ENCODE data around the gene POLR2L. TPM values are rescaled to one million over a fixed set of nuclear protein-coding genes. Genes with fewer than 3 reads are reported as not detected.

POLR2L gene
- total RNA-seq, 1 experiment from 2014 or later: 107 TPM

GRCh38 chr11:811446-812245 is 30.7 kb downstream of the POLR2L start:
- Mint-ChIP-seq H3K27ac (ENCODE audit: unreplicated experiment) (peak overlapping the region; percentile 88), H3K9me3 (ENCODE audit: low read depth, unreplicated experiment) (no peaks in the 10 kb centered on the region), H3K27me3 (ENCODE audit: unreplicated experiment) (no peaks in the 10 kb centered on the region), H3K4me1 (ENCODE audit: low read depth, unreplicated experiment) (peaks cover 19% of the 10 kb centered on the region), H3K36me3 (ENCODE audit: insufficient read depth, unreplicated experiment) (peaks cover 88% of the 10 kb centered on the region), H3K4me3 (ENCODE audit: low read depth, unreplicated experiment) (peak overlapping the region; percentile 94)
- no peak for DNase-seq
- intact Hi-C loops (cut with micrococcal nuclease; ENCODE audit: unreplicated experiment): no loop called here
- CTCF ChIA-PET: interaction anchor here (0.6 kb wide), 1 partner anchor 206 kb away, joined by 3 read pairs; no protein-coding TSS in a partner anchor
- no TSS peak for BruUV-seq (replicated peaks)
- no peak for TF ChIP-seq CTCF (IDR thresholded peaks at IDR 0.05; ENCODE audit: unreplicated experiment)

GRCh38 chr11:810040-810567 is 32.2 kb downstream of the POLR2L start:
- Mint-ChIP-seq H3K36me3 (ENCODE audit: insufficient read depth, unreplicated experiment) (peaks cover 93% of the 10 kb centered on the region), H3K27ac (ENCODE audit: unreplicated experiment) (peak overlapping the region; percentile 88), H3K4me1 (ENCODE audit: low read depth, unreplicated experiment) (peaks cover 19% of the 10 kb centered on the region), H3K27me3 (ENCODE audit: unreplicated experiment) (no peaks in the 10 kb centered on the region), H3K4me3 (ENCODE audit: low read depth, unreplicated experiment) (peak overlapping the region; percentile 94), H3K9me3 (ENCODE audit: low read depth, unreplicated experiment) (no peaks in the 10 kb centered on the region)
- TSS peak; percentile 68 for BruUV-seq (replicated peaks)
- CTCF ChIA-PET: interaction anchor here (0.7 to 0.8 kb wide), 2 partner anchors 9 kb away, joined by 5 read pairs; no protein-coding TSS in a partner anchor
- TF ChIP-seq CTCF (IDR thresholded peaks at IDR 0.05; ENCODE audit: unreplicated experiment): no peak
- DNase-seq: no peak
- intact Hi-C loops (cut with micrococcal nuclease; ENCODE audit: unreplicated experiment): no loop called here

GRCh38 chr11:809287-810039 is 32.9 kb downstream of the POLR2L start, which contains the start of gene RPLP2:
TSS of gene RPLP2 (plus strand) at chr11:809967. CDS start at chr11:810235, 268 bp downstream.
- Mint-ChIP-seq H3K9me3 (ENCODE audit: low read depth, unreplicated experiment) (no peaks in the 10 kb centered on the region), H3K27ac (ENCODE audit: unreplicated experiment) (peak within 1 kb of the TSS; percentile 88), H3K4me1 (ENCODE audit: low read depth, unreplicated experiment) (peaks cover 19% of the 10 kb centered on the region), H3K27me3 (ENCODE audit: unreplicated experiment) (no peaks in the 10 kb centered on the region), H3K4me3 (ENCODE audit: low read depth, unreplicated experiment) (peak within 1 kb of the TSS; percentile 94), H3K36me3 (ENCODE audit: insufficient read depth, unreplicated experiment) (peaks cover 92% of the 10 kb centered on the region)
- intact Hi-C loops (cut with micrococcal nuclease; ENCODE audit: unreplicated experiment): no loop called here
- CTCF ChIA-PET: interaction anchor here (0.8 to 1.2 kb wide), 2 partner anchors 9 to 10 kb away, joined by 3 to 5 read pairs; partner anchors contain the start of gene PNPLA2
- BruUV-seq (replicated peaks): no TSS peak
- TF ChIP-seq CTCF (IDR thresholded peaks at IDR 0.05; ENCODE audit: unreplicated experiment): no peak
- DNase-seq: peak; percentile 97
